HG02571 (cell line): ENCODE data around the gene PPM1N.
A peak's percentile ranks its signal among the peaks of the same experiment; 100 is the strongest.

Experiments
- ATAC-seq: cut with Tn5 transposase; IDR thresholded peaks from one replicate; pipeline ENCODE4 v1.9.1; 2021; ENCODE audit warnings: mild to moderate bottlenecking, moderate library complexity; ENCODE audit not compliant: unreplicated experiment

Gene PPM1N

DNA sequence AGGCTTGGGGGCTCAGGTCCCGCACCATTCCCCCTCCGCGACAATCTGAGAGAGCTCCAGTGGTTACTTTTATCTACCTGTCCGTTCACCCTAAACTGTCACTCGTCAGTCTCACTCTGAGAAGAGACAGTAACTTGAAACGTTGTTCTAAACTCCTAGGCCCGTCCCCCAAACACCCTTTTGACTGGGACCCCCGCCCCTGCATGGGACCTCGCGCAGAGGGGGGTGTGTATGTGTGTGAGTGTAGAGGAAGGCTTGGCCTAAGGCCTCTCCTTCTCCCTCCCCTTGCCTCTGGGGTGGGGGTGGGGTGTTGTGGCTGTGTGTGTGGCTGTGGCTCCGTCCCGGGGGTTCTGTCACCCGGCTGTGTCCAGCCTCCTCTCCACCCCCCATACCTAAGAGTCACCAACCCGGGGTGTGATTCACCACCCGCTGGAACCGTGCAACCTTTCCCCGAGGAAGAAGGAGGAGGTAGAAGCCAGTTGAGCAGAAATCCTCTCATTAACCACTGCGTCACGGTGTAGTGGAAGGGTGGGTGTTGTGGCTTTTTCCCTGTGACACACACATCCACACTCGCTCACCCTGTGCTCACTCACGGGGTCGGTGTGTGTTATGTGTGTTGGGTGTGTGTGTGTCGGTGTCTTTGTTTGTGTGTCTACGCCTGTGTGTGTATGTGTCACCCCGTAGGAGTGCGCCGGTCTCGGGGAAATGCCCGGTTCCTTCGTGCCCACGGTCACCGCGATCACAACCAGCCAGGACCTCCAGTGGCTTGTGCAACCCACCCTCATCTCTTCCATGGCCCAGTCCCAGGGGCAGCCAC lies 28.1 kb upstream of the PPM1N start:
- no peak for ATAC-seq

DNA sequence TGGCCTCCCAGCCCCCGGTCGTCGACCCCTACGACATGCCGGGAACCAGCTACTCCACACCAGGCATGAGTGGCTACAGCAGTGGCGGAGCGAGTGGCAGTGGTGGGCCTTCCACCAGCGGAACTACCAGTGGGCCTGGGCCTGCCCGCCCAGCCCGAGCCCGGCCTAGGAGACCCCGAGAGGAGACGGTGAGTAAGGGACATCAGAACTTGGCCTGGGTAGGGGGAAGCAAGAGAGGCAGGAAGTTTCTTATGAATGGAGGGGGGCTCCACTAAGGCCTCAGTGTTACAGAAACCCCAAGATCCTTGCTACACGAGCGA lies 27.5 kb upstream of the PPM1N start:
- no peak for ATAC-seq

DNA sequence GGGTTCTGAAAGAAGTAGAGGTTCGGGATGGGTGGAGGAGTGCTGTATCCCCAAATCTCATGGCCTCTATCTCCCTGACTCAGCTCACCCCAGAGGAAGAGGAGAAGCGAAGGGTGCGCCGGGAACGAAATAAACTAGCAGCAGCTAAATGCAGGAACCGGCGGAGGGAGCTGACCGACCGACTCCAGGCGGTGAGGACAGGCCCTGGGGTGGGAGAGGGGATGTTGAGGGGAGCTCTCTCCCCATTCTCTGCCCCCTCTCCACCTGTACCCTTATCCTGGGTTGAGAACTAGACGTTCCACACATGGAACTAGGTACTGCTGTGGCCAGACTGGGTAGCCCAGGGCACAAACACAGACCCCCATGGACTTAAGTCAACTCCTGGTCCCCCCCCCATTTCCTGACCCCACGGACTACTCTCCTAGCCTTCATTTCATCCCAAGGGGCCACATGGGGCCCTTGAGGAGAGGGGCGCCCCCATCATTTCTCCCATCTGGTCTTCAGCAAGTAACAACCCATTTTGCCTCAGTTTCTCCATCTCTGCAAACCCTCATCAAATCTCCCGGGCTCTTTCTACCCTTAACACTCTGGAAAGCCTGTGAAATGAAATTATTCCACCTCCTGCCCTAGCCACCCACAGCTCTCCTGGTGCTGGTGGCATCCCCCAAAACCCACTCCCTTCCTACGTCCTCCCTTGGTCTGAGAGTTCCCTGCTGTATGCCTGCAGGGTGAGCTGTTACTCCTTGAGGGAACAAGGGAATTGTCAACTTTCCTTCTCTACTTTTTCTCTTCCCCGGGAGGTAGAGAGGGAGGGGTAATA lies 26.9 kb upstream of the PPM1N start:
- no peak for ATAC-seq

DNA sequence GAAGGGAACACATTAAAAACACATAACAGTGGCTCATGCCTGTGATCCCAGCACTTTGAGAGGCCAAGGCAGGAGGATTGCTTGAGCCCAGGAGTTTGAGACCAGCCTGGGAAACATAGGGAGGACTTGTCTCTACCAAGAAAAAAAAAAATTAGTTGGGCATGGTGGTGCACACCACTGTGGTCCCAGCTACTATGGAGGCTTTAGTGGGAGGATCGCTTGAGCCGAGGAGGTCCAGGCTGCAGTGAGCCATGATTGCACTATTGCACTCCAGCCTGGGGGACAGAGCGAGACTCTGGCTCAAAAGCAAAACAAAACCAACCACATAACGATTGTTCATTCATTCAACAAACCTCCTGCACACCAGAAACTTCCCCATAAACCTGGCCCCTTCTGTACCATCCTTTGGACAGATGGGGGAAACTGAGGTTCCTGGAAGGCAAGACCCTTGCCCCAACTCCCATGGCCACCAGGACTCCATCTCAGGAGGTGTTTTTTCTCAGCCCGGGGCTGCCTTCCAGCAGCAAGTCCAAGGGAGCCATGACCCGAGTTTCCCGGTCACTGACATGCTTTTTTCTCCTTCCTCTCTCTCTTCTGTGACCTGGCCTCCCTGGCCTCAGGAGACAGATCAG lies 26.2 kb upstream of the PPM1N start:
- ATAC-seq: no peak

DNA sequence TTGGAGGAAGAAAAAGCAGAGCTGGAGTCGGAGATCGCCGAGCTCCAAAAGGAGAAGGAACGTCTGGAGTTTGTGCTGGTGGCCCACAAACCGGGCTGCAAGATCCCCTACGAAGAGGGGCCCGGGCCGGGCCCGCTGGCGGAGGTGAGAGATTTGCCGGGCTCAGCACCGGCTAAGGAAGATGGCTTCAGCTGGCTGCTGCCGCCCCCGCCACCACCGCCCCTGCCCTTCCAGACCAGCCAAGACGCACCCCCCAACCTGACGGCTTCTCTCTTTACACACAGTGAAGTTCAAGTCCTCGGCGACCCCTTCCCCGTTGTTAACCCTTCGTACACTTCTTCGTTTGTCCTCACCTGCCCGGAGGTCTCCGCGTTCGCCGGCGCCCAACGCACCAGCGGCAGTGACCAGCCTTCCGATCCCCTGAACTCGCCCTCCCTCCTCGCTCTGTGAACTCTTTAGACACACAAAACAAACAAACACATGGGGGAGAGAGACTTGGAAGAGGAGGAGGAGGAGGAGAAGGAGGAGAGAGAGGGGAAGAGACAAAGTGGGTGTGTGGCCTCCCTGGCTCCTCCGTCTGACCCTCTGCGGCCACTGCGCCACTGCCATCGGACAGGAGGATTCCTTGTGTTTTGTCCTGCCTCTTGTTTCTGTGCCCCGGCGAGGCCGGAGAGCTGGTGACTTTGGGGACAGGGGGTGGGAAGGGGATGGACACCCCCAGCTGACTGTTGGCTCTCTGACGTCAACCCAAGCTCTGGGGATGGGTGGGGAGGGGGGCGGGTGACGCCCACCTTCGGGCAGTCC lies 25.5 kb upstream of the PPM1N start:
- no peak for ATAC-seq

DNA sequence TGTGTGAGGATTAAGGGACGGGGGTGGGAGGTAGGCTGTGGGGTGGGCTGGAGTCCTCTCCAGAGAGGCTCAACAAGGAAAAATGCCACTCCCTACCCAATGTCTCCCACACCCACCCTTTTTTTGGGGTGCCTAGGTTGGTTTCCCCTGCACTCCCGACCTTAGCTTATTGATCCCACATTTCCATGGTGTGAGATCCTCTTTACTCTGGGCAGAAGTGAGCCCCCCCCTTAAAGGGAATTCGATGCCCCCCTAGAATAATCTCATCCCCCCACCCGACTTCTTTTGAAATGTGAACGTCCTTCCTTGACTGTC lies 24.9 kb upstream of the PPM1N start:
- no peak for ATAC-seq

DNA sequence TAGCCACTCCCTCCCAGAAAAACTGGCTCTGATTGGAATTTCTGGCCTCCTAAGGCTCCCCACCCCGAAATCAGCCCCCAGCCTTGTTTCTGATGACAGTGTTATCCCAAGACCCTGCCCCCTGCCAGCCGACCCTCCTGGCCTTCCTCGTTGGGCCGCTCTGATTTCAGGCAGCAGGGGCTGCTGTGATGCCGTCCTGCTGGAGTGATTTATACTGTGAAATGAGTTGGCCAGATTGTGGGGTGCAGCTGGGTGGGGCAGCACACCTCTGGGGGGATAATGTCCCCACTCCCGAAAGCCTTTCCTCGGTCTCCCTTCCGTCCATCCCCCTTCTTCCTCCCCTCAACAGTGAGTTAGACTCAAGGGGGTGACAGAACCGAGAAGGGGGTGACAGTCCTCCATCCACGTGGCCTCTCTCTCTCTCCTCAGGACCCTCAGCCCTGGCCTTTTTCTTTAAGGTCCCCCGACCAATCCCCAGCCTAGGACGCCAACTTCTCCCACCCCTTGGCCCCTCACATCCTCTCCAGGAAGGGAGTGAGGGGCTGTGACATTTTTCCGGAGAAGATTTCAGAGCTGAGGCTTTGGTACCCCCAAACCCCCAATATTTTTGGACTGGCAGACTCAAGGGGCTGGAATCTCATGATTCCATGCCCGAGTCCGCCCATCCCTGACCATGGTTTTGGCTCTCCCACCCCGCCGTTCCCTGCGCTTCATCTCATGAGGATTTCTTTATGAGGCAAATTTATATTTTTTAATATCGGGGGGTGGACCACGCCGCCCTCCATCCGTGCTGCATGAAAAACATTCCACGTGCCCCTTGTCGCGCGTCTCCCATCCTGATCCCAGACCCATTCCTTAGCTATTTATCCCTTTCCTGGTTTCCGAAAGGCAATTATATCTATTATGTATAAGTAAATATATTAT lies 24.3 kb upstream of the PPM1N start:
- no peak for ATAC-seq

DNA sequence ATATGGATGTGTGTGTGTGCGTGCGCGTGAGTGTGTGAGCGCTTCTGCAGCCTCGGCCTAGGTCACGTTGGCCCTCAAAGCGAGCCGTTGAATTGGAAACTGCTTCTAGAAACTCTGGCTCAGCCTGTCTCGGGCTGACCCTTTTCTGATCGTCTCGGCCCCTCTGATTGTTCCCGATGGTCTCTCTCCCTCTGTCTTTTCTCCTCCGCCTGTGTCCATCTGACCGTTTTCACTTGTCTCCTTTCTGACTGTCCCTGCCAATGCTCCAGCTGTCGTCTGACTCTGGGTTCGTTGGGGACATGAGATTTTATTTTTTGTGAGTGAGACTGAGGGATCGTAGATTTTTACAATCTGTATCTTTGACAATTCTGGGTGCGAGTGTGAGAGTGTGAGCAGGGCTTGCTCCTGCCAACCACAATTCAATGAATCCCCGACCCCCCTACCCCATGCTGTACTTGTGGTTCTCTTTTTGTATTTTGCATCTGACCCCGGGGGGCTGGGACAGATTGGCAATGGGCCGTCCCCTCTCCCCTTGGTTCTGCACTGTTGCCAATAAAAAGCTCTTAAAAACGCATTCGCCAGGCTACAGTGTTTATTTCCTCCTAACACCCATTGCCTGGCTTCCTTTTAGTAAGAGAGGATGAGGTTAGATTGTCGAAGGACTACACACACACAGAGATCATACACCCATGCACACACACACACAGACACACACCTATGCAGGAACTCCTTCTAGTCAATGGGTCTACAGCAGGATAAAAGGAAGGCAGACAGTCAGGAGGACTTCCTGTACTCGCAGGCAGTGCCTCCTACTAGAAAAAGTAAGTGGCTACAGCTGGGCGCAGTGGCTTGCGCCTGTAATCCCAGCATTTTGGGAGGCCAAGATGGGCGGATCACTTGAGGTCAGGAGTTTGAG lies 23.4 kb upstream of the PPM1N start:
- no peak for ATAC-seq

DNA sequence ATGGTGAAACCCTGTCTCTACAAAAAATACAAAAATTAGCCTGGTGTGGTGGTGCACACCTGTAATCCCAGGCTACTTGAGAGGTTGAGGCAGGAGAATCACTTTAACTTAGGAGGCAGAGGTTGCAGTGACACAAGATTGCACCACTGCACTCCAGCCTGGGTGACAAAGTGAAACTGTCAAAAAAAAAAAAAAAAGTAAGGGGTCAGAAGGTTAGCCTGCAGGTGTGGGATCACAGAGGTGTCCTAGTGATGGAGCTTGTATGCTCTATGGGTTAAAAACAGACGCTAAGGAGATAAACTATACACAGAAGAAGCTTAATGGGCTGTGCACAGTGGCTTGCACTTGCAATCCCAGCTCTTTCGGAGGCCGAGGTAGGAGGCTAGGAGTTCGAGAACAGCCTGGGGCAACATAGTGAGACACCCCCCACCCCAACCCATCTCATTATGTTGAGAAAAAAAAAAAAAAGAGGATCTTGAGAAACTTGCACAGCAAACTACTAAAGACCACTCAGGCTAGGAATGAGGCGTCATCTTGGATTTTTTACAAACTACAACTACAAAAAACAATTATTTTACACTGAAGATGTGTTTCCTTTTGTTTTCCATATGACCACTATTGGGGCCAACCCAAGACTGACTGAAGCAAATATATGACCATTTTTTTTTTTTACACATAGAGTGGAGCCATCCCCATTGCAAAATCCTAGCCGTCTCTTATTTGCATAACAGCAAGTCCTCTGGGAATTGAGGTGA lies 22.5 kb upstream of the PPM1N start:
- no peak for ATAC-seq

DNA sequence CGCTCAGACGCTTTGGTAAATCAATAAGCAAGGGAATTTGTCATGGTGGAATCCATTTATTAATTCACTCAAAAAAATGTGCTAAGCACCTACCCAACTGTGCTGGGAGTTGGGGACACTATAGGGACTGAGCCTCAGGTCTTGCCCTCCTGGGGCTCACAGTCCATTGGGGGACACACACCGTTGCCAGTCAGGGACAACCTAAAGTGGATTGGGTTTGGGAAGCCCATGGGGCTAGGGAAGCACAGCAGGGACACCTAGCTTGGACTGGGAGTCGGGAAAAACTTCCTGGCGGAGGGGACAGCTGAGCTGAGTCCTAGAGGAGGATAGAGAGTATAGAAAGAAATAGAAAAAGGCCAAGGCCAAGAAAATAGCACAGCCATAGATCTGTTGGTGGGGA lies 21.9 kb upstream of the PPM1N start:
- no peak for ATAC-seq

DNA sequence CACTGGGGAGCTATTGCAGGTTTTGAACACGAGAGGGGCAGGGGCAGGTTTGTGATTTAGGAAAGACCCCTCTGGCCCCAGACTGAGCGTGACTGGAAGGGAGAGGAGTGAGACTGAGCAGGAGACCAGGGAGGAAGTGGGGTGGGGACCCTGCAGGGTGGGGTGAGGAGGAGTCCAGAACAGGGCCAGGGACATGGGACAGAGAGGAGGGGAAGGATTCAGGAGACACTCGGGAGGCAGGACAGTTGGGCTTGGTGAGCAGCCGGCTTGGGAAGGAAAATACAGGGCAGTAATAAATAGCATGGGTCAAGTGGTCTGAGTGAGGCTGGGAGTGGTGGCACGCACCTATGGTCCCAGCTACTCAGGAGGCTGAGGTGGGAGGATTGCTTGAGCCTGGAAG lies 21.1 kb upstream of the PPM1N start:
- no peak for ATAC-seq

DNA sequence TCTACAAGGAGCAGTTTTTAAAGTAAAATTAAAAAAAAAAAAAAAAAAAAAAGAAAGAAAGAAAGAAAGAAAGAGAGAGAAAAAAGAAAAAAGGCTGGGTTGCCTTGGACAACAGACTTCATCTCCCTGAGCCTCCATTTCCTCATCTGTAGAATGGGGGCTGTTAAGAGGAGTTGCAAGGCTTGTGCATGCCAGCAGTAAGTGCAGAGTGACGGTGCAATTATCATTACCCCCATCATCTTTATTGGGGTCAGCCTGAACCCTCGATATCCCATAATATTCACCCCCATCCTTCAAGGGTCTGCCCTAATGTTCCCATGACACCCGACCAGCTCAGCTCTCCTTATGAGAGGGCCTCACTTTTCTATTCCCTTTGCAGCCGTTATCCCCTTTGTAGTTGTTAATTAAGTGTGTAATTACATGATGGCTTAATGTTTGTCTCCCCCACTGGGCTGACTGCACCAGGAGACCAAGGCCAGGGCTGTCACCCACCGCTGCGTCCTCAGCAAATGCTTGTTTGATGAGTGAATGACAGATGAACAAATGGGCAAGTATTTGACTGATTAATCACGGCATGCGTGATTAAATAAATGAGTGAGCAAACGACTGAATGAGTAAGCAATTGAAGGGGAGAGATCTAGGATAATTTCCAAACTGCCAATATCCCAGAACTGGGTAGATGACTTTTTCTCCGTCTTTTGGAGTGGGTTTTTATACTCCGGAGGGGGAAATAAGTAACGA lies 20.4 kb upstream of the PPM1N start:
- ATAC-seq: no peak

DNA sequence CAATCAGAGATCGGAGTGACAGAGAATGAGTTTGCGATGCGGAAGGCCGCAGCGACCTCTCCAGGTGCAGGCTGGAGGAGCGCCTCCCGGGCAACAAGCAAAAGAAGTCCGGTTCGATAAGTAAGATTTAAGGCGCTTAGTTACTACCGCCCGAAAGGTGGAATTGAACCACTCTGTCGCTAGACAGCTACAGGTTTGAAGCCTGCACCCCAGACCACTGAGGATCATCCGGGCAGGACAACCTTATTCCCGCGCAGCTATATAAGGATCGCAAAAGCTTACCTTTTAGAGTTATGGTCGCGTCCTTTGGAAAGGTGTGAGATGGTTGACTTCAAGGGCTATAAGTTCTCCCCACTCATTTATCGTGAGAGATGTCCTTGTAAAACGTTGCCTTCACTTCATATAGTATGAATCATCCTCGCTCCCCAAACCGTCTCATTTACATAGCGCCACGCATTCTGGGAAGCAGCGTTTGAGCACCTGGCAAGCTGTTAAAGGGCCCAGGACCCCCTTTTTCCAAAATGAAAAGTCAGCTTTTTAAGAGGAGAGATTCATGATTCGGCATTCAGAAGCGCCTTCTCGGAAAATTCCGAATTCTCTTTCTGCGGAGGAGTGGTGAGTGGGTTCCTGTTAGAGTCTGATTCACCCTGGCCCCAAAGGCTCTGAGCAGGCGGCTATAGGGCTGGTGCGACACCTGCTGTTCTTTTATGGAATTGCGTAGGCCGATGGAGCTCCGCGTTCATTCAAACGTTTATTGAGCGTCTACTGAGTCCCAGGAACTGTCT lies 19.6 kb upstream of the PPM1N start:
- peak; percentile 71 for ATAC-seq

DNA sequence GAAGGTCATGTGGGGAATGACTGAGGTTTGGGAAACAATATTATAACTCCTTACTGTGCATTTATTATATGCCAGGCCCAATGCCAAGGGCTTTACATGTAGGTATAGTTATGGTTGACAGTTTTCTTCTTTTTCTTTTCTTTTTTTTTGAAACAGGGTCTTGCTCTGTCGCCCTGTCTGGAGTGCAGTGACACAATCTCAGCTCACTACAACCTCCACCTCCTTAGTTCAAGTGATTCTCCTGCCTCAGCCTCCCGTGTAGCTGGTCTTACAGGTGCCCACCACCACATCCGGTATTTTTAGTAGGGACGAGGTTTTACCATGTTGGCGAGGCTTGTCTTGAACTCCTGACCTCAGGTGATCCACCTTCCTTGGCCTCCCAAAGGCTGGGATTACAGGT lies 15.2 kb upstream of the PPM1N start:
- no peak for ATAC-seq

DNA sequence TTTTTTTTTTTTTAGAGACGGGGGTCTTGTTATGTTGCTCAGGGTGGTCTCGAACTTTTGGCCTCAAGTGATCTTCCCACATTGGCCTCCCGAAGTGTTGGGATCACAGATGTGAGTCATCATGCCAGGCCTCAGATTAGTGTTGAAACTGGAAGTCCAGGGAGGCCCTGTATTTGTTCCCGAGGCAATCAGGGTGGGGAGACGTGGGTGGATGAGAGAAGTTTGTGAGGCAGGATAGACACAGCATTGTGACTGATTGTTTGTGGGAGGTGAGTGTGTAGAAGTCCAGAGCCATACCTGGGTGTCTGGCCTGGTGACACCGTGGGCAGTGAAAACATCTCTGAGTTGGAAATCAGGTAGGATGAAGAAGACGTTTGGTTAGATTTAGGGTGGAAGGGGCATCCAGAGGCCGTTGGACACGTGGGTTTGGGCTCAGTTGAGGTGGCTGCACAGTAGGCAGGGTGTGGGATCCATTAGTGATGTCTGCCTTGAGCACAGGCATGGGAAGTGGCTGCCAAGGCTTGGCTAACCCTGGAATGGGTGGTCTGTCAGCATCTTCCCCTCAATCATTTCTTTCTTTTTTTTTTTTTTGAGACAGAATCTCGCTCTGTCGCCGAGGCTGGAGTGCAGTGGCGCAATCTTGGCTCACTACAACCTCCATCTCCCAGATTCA lies 13.8 kb upstream of the PPM1N start:
- ATAC-seq: no peak

DNA sequence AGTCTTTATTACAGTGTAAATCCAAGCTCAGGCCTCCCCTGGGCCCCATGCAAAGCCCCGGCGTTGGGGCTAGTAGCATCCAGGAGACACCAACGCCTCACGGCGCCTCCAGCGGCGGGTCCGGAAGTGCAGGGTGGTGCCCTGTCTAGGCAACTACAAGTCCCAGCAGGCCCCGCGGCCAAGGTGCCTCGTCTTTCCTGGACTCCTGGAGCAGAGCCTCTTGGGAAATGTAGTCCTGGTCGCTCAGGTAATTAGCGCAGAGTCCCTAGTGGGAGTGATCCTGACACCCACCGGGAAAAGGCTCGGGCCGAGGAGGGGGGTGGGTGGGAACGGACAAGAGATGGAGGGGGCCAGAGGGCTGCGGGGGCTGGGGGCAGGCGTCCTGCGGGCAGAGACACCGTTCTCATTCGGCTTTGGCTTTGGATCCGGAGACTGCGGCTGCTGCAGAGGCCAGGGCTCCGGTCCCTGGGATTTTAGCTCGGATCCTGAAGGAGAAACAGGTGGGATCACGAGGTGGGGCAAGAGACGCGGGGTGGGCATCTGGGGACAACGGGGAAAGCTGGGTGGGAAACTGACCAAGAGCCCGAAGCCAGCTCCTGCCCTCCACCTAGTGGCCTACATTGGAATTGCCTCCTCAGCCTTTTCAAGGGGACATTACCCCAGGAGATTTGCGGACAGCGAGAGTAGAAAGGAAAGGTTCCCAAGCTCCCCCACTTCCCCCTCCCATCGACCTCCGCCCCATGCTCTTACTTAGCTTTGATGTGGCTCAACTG lies 12.8 kb upstream of the PPM1N start:
- peak; percentile 90 for ATAC-seq
